ENCODE measurements around the gene EXOSC5.

The EXOSC5 gene

DNA sequence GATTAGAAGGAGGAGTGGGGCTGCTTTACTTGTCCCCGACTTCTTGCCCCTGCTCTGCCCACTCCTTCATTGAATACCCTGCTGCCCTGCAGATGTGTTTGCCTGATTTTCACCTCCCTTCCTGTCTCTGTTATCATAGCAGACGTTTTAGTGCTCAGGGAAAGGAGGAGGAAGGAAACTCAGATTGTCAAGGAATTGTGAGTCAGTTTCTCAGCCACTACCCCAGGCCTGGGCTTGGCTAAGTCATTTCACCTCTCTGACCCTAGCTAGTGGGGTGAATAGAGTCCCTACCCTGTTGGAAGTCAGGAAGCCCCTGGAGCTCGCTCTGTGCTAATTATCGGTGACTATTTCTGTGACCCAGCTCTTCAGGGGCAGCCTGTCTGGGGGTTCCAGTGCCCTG, 4.3 kb upstream of the EXOSC5 start:
- Histone ChIP-seq H3K9me3 (ENCODE audit: insufficient read depth, low read length) (no peaks in the 10 kb centered on the region), H3K4me2 (ENCODE audit: low read length) (no peak overlapping the region), H4K20me1 (ENCODE audit: insufficient read depth, low read length) (no peaks in the 10 kb centered on the region), H3K4me1 (ENCODE audit: low read length) (peaks cover 10% of the 10 kb centered on the region), H3K9ac (ENCODE audit: low read length) (no peak overlapping the region), H2AFZ (ENCODE audit: low read depth, low read length) (no peak overlapping the region), H3K27me3 (ENCODE audit: low read depth, low read length) (no peaks in the 10 kb centered on the region), H3K36me3 (replicated peaks; ENCODE audit: low read depth, low read length) (no peaks in the 10 kb centered on the region), H3K79me2 (ENCODE audit: low read length) (peaks cover 25% of the 10 kb centered on the region), H3K27ac (ENCODE audit: low read length) (no peak overlapping the region), H3K4me3 (ENCODE audit: low read length) (no peak overlapping the region)
- TF ChIP-seq, protein P1, sequence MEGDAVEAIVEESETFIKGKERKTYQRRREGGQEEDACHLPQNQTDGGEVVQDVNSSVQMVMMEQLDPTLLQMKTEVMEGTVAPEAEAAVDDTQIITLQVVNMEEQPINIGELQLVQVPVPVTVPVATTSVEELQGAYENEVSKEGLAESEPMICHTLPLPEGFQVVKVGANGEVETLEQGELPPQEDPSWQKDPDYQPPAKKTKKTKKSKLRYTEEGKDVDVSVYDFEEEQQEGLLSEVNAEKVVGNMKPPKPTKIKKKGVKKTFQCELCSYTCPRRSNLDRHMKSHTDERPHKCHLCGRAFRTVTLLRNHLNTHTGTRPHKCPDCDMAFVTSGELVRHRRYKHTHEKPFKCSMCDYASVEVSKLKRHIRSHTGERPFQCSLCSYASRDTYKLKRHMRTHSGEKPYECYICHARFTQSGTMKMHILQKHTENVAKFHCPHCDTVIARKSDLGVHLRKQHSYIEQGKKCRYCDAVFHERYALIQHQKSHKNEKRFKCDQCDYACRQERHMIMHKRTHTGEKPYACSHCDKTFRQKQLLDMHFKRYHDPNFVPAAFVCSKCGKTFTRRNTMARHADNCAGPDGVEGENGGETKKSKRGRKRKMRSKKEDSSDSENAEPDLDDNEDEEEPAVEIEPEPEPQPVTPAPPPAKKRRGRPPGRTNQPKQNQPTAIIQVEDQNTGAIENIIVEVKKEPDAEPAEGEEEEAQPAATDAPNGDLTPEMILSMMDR (IDR thresholded peaks at IDR 0.05; ENCODE audit: low read depth, low read length) = no peak
- no peak for TF ChIP-seq EZH2phosphoT487 (IDR thresholded peaks at IDR 0.05; ENCODE audit: low read depth)

DNA sequence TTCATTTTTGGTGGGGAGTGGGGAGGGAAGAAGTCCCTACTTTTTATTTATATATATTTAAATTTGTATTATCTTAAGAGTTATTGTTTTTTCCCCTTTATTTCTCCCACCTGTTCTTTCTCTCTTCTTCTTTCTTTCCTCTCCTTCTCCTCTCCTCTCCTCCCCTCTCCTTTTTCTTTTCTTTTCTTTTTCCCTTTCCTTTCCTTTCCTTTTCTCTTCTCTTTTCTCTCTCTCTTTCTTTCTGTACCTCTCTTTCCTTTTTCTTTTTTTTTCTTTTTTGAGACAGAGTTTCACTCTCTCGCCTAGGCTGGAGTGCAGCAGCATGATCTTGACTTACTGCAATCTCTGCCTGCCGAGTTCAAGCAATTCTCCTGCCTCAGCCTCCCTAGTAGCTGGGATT, 2.4 kb upstream of the EXOSC5 start:
- Histone ChIP-seq H3K4me3 (ENCODE audit: low read length) (no peak overlapping the region), H3K4me2 (ENCODE audit: low read length) (no peak overlapping the region), H3K9ac (ENCODE audit: low read length) (no peak overlapping the region), H3K27me3 (ENCODE audit: low read depth, low read length) (no peaks in the 10 kb centered on the region), H3K9me3 (ENCODE audit: insufficient read depth, low read length) (no peaks in the 10 kb centered on the region), H2AFZ (ENCODE audit: low read depth, low read length) (no peak overlapping the region), H3K27ac (ENCODE audit: low read length) (no peak overlapping the region), H3K36me3 (replicated peaks; ENCODE audit: low read depth, low read length) (peaks cover 8% of the 10 kb centered on the region), H3K79me2 (ENCODE audit: low read length) (peaks cover 44% of the 10 kb centered on the region), H3K4me1 (ENCODE audit: low read length) (peaks cover 26% of the 10 kb centered on the region), H4K20me1 (ENCODE audit: insufficient read depth, low read length) (no peaks in the 10 kb centered on the region)
- TF ChIP-seq, protein P1 (IDR thresholded peaks at IDR 0.05; ENCODE audit: low read depth, low read length) = no peak
- TF ChIP-seq EZH2phosphoT487 (IDR thresholded peaks at IDR 0.05; ENCODE audit: low read depth) = no peak

DNA sequence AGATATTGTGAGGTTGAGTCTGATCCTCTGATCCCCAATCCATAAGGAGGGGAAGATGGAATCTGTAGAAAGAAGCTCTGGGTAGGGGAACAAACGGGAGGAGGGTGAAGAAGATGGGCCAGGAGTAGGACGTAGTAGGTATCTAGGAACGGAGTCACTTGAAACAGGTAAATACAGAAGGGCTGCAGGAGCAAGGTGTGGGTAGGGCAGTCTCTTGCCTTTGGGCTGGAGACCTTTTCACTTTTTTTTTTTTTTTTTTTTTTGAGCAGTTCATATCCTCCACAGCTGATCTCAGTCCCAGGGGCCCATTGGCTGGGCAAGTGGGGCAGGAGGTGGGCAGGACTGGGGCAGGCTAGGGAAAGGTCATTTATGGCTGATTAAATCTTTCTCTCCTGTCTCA, 1.9 kb upstream of the EXOSC5 start:
- H3K36me3 ChIP-seq (replicated peaks; ENCODE audit: low read depth, low read length) = peaks cover 8% of the 10 kb centered on the region
- H4K20me1 ChIP-seq (ENCODE audit: insufficient read depth, low read length) = no peaks in the 10 kb centered on the region
- no peaks in the 10 kb centered on the region for H3K27me3 ChIP-seq (ENCODE audit: low read depth, low read length)
- peak overlapping the region; percentile 96 for H3K4me2 ChIP-seq (ENCODE audit: low read length)
- peaks cover 48% of the 10 kb centered on the region for H3K79me2 ChIP-seq (ENCODE audit: low read length)
- peak overlapping the region; percentile 84 for H3K4me3 ChIP-seq (ENCODE audit: low read length)
- no peak for TF ChIP-seq EZH2phosphoT487 (IDR thresholded peaks at IDR 0.05; ENCODE audit: low read depth)
- H3K9me3 ChIP-seq (ENCODE audit: insufficient read depth, low read length) = no peaks in the 10 kb centered on the region
- peaks cover 26% of the 10 kb centered on the region for H3K4me1 ChIP-seq (ENCODE audit: low read length)
- no peak overlapping the region for H3K27ac ChIP-seq (ENCODE audit: low read length)
- H3K9ac ChIP-seq (ENCODE audit: low read length) = peak overlapping the region; percentile 80; the same call in 1 of the 2 replicates
- no peak overlapping the region for H2AFZ ChIP-seq (ENCODE audit: low read depth, low read length)

DNA sequence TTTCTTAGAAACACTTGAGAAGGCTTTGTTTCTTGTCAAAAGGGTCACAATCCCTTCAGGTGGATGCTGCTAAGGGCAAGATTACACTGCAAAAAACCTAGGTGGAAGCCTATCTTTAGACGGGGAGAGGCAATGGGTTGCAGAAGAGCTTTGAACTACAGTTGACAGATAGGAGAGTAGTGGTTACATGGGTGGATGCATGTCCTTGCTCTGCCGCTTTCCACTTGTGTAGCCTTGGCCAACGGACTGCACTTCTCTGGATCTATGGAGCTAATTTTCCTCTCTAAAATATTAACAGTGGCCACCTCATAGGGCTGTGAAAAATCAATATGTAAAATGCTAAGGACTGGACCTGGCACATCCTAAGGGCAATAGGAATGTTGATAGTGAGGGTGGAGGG, 1.4 kb upstream of the EXOSC5 start:
- no peak for TF ChIP-seq EZH2phosphoT487 (IDR thresholded peaks at IDR 0.05; ENCODE audit: low read depth)
- TF ChIP-seq, protein P1 (IDR thresholded peaks at IDR 0.05; ENCODE audit: low read depth, low read length) = no peak
- no peak overlapping the region for H2AFZ ChIP-seq (ENCODE audit: low read depth, low read length)
- peak overlapping the region; percentile 80 for H3K9ac ChIP-seq (ENCODE audit: low read length)
- no peaks in the 10 kb centered on the region for H3K9me3 ChIP-seq (ENCODE audit: insufficient read depth, low read length)
- peak overlapping the region; percentile 84 for H3K4me3 ChIP-seq (ENCODE audit: low read length)
- H3K4me1 ChIP-seq (ENCODE audit: low read length) = peaks cover 26% of the 10 kb centered on the region
- H3K36me3 ChIP-seq (replicated peaks; ENCODE audit: low read depth, low read length) = peaks cover 8% of the 10 kb centered on the region
- H3K27ac ChIP-seq (ENCODE audit: low read length) = no peak overlapping the region
- peak overlapping the region; percentile 96 for H3K4me2 ChIP-seq (ENCODE audit: low read length)
- H3K79me2 ChIP-seq (ENCODE audit: low read length) = peaks cover 53% of the 10 kb centered on the region
- H3K27me3 ChIP-seq (ENCODE audit: low read depth, low read length) = no peaks in the 10 kb centered on the region
- no peaks in the 10 kb centered on the region for H4K20me1 ChIP-seq (ENCODE audit: insufficient read depth, low read length)

DNA sequence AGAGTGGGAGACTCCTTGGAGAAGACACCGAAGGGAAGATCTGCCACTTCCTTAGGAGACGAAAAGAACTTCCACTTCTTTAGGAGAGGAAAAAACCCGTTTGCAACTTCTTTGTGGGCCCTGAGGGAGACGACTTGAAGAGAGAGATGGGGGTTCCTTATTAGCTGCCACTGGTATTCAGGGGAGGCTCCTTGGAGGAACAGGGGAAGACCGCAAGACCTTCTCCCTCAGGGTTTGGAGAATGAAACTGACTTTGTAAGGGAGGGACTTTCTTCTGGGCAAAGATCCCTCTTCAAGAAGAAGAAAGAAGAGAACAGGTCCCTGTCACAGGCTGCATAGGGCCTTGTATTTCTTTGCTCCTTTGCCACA, 875 bp upstream of the EXOSC5 start:
- Histone ChIP-seq H3K4me1 (ENCODE audit: low read length) (peaks cover 26% of the 10 kb centered on the region), H3K36me3 (replicated peaks; ENCODE audit: low read depth, low read length) (peaks cover 8% of the 10 kb centered on the region), H3K9ac (ENCODE audit: low read length) (peak overlapping the region; percentile 80), H3K79me2 (ENCODE audit: low read length) (peaks cover 56% of the 10 kb centered on the region), H2AFZ (ENCODE audit: low read depth, low read length) (peak overlapping the region; percentile 82), H3K27ac (ENCODE audit: low read length) (no peak overlapping the region), H3K9me3 (ENCODE audit: insufficient read depth, low read length) (no peaks in the 10 kb centered on the region), H3K4me3 (ENCODE audit: low read length) (peak overlapping the region; percentile 84), H3K4me2 (ENCODE audit: low read length) (peak overlapping the region; percentile 96), H3K27me3 (ENCODE audit: low read depth, low read length) (no peaks in the 10 kb centered on the region), H4K20me1 (ENCODE audit: insufficient read depth, low read length) (no peaks in the 10 kb centered on the region)
- TF ChIP-seq EZH2phosphoT487 (IDR thresholded peaks at IDR 0.05; ENCODE audit: low read depth) = no peak
- TF ChIP-seq, protein P1 (IDR thresholded peaks at IDR 0.05; ENCODE audit: low read depth, low read length) = no peak
